Thoracic aorta (tissue), 2 donors: ENCODE measurements around the gene ACOT13. TPM values are rescaled to one million over a fixed set of nuclear protein-coding genes. Genes with fewer than 3 reads are reported as not detected.
"Not testable (repeated sequence)": the region's sequence is repeated elsewhere in the genome, so short reads cannot be mapped to it uniquely, and the experiment has no call there.

ENCODE experiments used
- ATAC-seq: fragments of 150-250 bp; one replicate; pipeline ENCODE4 v1.8.0; 2017; ENCODE audit warnings: low read depth; ENCODE audit not compliant: insufficient number of reproducible peaks, low FRiP score
- DNase-seq: peaks from one replicate; pipeline ENCODE4 v3.0.0-alpha.2; 2020; ENCODE audit warnings: low spot score
- H3K27ac ChIP-seq, 2 donors: fragments of 200-600 bp; sonication (generic); 1 replicate in 1 of 2; 2 replicates in 1 of 2; pipeline ENCODE4 v1.5.1; 2016; ENCODE audit warnings: mild to moderate bottlenecking in 2 of 2, moderate library complexity in 2 of 2
- H3K27me3 ChIP-seq: fragments of 200-600 bp; sonication (generic); replicated peaks from 2 replicates; pipeline ENCODE4 v1.6.0; 2016; ENCODE audit warnings: mild to moderate bottlenecking; ENCODE audit not compliant: insufficient read depth
- H3K36me3 ChIP-seq: fragments of 200-600 bp; sonication (generic); one replicate; pipeline ENCODE4 v1.5.1; 2016
- H3K4me1 ChIP-seq, 2 donors: fragments of 200-600 bp; sonication (generic); 1 replicate in 1 of 2; 2 replicates in 1 of 2; pipeline versions ENCODE4 v1.5.1 to v1.6.0; 2016; ENCODE audit warnings: low read depth in 2 of 2, mild to moderate bottlenecking in 1 of 2; ENCODE audit not compliant: control insufficient read depth in 1 of 2
- H3K4me3 ChIP-seq: fragments of 200-600 bp; sonication (generic); 2 replicates; pipeline ENCODE4 v1.5.1; 2016; ENCODE audit warnings: mild to moderate bottlenecking
- H3K9me3 ChIP-seq: fragments of 200-600 bp; sonication (generic); 2 replicates; pipeline ENCODE4 v1.5.1; 2016
- CTCF ChIP-seq: fragments of 200-600 bp; sonication (generic); IDR thresholded peaks from one replicate; pipeline ENCODE4 v1.5.1; 2019; ENCODE audit warnings: antibody characterized with exemption
- total RNA-seq, 2 donors: library from RNA; depleted of rRNA; stranded (reverse); fragments of >200 nt; gene quantifications; one replicate each; pipeline versions ENCODE4 v1.1.0 to v1.2.3, GENCODE V29; 2016

ACOT13 gene
- total RNA-seq, 2 donors from 2014 or later: 2.5 to 5.8 TPM

- H3K27ac ChIP-seq, DNase-seq, H3K4me3 ChIP-seq, H3K27me3 ChIP-seq, H3K9me3 ChIP-seq, H3K36me3 ChIP-seq: not testable (repeated sequence)
- peaks cover 3 to 11% of the 10 kb centered on the region in 2 donors for H3K4me1 ChIP-seq
- peak; percentile 42 for TF ChIP-seq CTCF
- ATAC-seq: peak; percentile 32
Observed at GRCh38 chr6:24695635-24696034, 28.8 kb downstream of the ACOT13 start.

- TF ChIP-seq CTCF: no peak
- Histone ChIP-seq H3K4me1 (peaks cover 3 to 11% of the 10 kb centered on the region in 2 donors), H3K36me3 (no peaks in the 10 kb centered on the region), H3K4me3 (no peak overlapping the region), H3K27ac (no peak overlapping the region), H3K27me3 (no peaks in the 10 kb centered on the region), H3K9me3 (no peaks in the 10 kb centered on the region)
- ATAC-seq (no peak), DNase-seq (no peak)
Observed at GRCh38 chr6:24696097-24696496, 29.2 kb downstream of the ACOT13 start.

- TF ChIP-seq CTCF: no peak
- Histone ChIP-seq H3K9me3 (no peaks in the 10 kb centered on the region), H3K27me3 (no peaks in the 10 kb centered on the region), H3K27ac (no peak overlapping the region), H3K36me3 (peaks cover 15% of the 10 kb centered on the region), H3K4me3 (no peak overlapping the region), H3K4me1 (peaks cover 3 to 11% of the 10 kb centered on the region in 2 donors)
- no peak for DNase-seq
- ATAC-seq: no peak
Observed at GRCh38 chr6:24699521-24700359, 32.9 kb downstream of the ACOT13 start.

GRCh38 chr6:24702720-24703282, 35.9 kb downstream of the ACOT13 start:
- DNase-seq: no peak
- no peak for ATAC-seq
- Histone ChIP-seq H3K4me3 (no peak overlapping the region), H3K27me3 (no peaks in the 10 kb centered on the region), H3K27ac (no peak overlapping the region), H3K9me3 (no peaks in the 10 kb centered on the region), H3K4me1 (peaks cover 3 to 11% of the 10 kb centered on the region in 2 donors), H3K36me3 (peaks cover 44% of the 10 kb centered on the region)
- TF ChIP-seq CTCF: no peak

GRCh38 chr6:24704468-24704867, 37.6 kb downstream of the ACOT13 start:
- peaks cover 2 to 7% of the 10 kb centered on the region in 2 donors for H3K4me1 ChIP-seq
- no peaks in the 10 kb centered on the region for H3K9me3 ChIP-seq
- no peak overlapping the region for H3K4me3 ChIP-seq
- peaks cover 53% of the 10 kb centered on the region for H3K36me3 ChIP-seq
- H3K27me3 ChIP-seq: no peaks in the 10 kb centered on the region
- DNase-seq (no peak), ATAC-seq (no peak)
- no peak for TF ChIP-seq CTCF
- no peak overlapping the region for H3K27ac ChIP-seq
